ENCODE results near the gene ERP27. TPM values are rescaled to one million over a fixed set of nuclear protein-coding genes. Genes with fewer than 3 reads are reported as not detected.

The ERP27 gene
- polyA plus RNA-seq, 1 donor (not counting 4 experiments of a cell fraction or from before 2014, with no cell fraction given): 0.18 TPM

DNA sequence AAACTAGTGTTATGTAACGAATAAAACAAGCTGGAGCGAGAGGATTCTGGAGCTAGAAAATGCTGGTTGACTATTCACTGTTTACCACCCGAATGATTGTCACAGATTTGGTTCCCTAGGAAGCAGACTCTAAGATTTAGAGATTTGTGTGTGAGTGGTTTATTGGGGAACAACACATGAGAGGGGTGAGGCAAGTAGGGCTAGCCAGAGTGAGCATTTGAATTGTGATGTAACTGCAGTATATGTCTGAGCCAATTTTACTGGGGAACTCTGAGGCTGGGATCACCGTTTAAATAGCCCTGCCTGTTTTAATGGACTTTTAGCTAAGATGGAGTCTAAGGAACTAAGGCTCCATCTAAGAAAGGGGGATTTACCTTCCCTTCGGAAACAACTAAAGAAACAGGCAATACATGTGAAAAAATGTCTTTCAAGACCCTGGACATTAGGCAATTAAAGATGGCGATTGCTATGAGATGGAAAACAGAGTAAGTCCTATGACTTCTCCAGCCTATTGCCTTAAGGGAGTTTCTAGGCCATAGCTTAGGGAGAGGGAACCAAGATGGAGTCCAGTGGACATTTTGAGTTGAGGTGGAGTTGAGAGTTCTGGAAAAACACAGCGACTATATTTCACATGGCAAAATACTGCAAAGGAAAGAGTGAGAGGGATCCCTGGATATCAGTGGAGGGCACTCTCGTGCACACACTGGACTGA, 59.0 kb downstream of the ERP27 start:
- Histone ChIP-seq H3K4me1 (ENCODE audit: control insufficient read depth, extremely low read depth, insufficient read depth, low read length) (peaks cover 1% of the 10 kb centered on the region), H3K9ac (ENCODE audit: control insufficient read depth, extremely low read depth, insufficient read depth, low read length) (no peak overlapping the region), H3K9me3 (ENCODE audit: control insufficient read depth, low read depth, low read length) (no peaks in the 10 kb centered on the region), H3K4me3 (ENCODE audit: control insufficient read depth in 2 of 3, extremely low read depth in 1 of 3, insufficient read depth in 2 of 3, low read depth in 1 of 3, low read length in 3 of 3) (no peak overlapping the region), H3K36me3 (ENCODE audit: control insufficient read depth in 2 of 2, extremely low read depth in 1 of 2, insufficient read depth in 2 of 2, low read length in 2 of 2) (no peaks in the 10 kb centered on the region), H3K9me1 (ENCODE audit: control insufficient read depth, extremely low read depth, insufficient read depth, low read length) (no peaks in the 10 kb centered on the region), H4K20me1 (ENCODE audit: control insufficient read depth, extremely low read depth, insufficient read depth, low read length) (no peaks in the 10 kb centered on the region), H2AFZ (ENCODE audit: control insufficient read depth, low read length) (peak overlapping the region; percentile 17), H3K4me2 (ENCODE audit: control insufficient read depth, extremely low read depth, insufficient read depth, low read depth, low read length) (no peak overlapping the region), H3K27ac (ENCODE audit: control insufficient read depth, insufficient read depth, low read length) (no peak overlapping the region), H3K79me2 (ENCODE audit: control insufficient read depth, insufficient read depth, low read length) (no peaks in the 10 kb centered on the region), H3K27me3 (ENCODE audit: control insufficient read depth, extremely low read depth, insufficient read depth, low read length) (no peaks in the 10 kb centered on the region)
- DNase-seq (ENCODE audit: low read depth, low spot score): no peak
- dilution Hi-C loops (cut with MboI; ENCODE audit: extremely low pct_ligation_motif_present, low sequenced_read_pairs): no loop called here
- no peak for FAIRE-seq
- no peak for TF ChIP-seq EZH2 (IDR thresholded peaks at IDR 0.05; ENCODE audit: low read length)
- TF ChIP-seq, protein P1, sequence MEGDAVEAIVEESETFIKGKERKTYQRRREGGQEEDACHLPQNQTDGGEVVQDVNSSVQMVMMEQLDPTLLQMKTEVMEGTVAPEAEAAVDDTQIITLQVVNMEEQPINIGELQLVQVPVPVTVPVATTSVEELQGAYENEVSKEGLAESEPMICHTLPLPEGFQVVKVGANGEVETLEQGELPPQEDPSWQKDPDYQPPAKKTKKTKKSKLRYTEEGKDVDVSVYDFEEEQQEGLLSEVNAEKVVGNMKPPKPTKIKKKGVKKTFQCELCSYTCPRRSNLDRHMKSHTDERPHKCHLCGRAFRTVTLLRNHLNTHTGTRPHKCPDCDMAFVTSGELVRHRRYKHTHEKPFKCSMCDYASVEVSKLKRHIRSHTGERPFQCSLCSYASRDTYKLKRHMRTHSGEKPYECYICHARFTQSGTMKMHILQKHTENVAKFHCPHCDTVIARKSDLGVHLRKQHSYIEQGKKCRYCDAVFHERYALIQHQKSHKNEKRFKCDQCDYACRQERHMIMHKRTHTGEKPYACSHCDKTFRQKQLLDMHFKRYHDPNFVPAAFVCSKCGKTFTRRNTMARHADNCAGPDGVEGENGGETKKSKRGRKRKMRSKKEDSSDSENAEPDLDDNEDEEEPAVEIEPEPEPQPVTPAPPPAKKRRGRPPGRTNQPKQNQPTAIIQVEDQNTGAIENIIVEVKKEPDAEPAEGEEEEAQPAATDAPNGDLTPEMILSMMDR (optimal IDR thresholded peaks at IDR 0.05 in 1 of 3, IDR thresholded peaks at IDR 0.05 in 1 of 3, conservative IDR thresholded peaks at IDR 0.05 in 1 of 3; ENCODE audit: extremely low read depth in 1 of 3, insufficient read depth in 2 of 3, low read length in 3 of 3): no peak

DNA sequence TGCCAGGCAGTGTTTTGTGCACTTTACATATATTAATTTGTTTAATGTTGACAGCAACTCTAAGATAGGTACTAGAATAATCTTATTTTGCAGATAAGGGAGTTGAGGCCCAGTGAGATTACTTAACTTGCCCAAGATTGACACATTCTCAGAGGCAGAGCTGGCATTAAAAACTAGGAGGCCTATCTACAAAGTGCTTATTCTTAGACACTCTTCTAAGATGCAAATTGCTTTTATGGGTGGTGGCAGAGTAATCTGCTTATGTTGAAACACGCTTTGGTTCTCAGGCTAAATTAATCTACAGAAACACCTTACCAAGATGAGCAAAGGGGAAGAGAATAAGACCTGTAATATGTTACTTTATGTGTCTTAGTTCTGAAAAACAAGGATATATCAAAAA, 59.8 kb downstream of the ERP27 start:
- Histone ChIP-seq H2AFZ (ENCODE audit: control insufficient read depth, low read length) (no peak overlapping the region), H3K9ac (ENCODE audit: control insufficient read depth, extremely low read depth, insufficient read depth, low read length) (no peak overlapping the region), H3K9me1 (ENCODE audit: control insufficient read depth, extremely low read depth, insufficient read depth, low read length) (no peaks in the 10 kb centered on the region), H3K27me3 (ENCODE audit: control insufficient read depth, extremely low read depth, insufficient read depth, low read length) (no peaks in the 10 kb centered on the region), H3K9me3 (ENCODE audit: control insufficient read depth, low read depth, low read length) (no peaks in the 10 kb centered on the region), H3K4me2 (ENCODE audit: control insufficient read depth, extremely low read depth, insufficient read depth, low read depth, low read length) (no peak overlapping the region), H3K27ac (ENCODE audit: control insufficient read depth, insufficient read depth, low read length) (no peak overlapping the region), H3K79me2 (ENCODE audit: control insufficient read depth, insufficient read depth, low read length) (no peaks in the 10 kb centered on the region), H3K4me1 (ENCODE audit: control insufficient read depth, extremely low read depth, insufficient read depth, low read length) (no peaks in the 10 kb centered on the region), H3K36me3 (ENCODE audit: control insufficient read depth in 2 of 2, extremely low read depth in 1 of 2, insufficient read depth in 2 of 2, low read length in 2 of 2) (no peaks in the 10 kb centered on the region), H3K4me3 (ENCODE audit: control insufficient read depth in 2 of 3, extremely low read depth in 1 of 3, insufficient read depth in 2 of 3, low read depth in 1 of 3, low read length in 3 of 3) (no peak overlapping the region), H4K20me1 (ENCODE audit: control insufficient read depth, extremely low read depth, insufficient read depth, low read length) (no peaks in the 10 kb centered on the region)
- TF ChIP-seq, protein P1 (optimal IDR thresholded peaks at IDR 0.05 in 1 of 3, IDR thresholded peaks at IDR 0.05 in 1 of 3, conservative IDR thresholded peaks at IDR 0.05 in 1 of 3; ENCODE audit: extremely low read depth in 1 of 3, insufficient read depth in 2 of 3, low read length in 3 of 3): no peak
- no peak for TF ChIP-seq EZH2 (IDR thresholded peaks at IDR 0.05; ENCODE audit: low read length)
- no peak for DNase-seq (ENCODE audit: low read depth, low spot score)
- FAIRE-seq: no peak
- dilution Hi-C loops (cut with MboI; ENCODE audit: extremely low pct_ligation_motif_present, low sequenced_read_pairs): no loop called here

All from keratinocyte (primary cell).